Measurements from ENCODE around the gene UMAD1.

- no peak for TF ChIP-seq CTCF (IDR thresholded peaks at IDR 0.05)
- no peak for TF ChIP-seq POLR2A (IDR thresholded peaks at IDR 0.05)
Measured at GRCh38 chr7:7706101-7706511, 65.6 kb downstream of the UMAD1 start.
